ENCODE measurements around the gene CABP7.

The CABP7 gene

DNA sequence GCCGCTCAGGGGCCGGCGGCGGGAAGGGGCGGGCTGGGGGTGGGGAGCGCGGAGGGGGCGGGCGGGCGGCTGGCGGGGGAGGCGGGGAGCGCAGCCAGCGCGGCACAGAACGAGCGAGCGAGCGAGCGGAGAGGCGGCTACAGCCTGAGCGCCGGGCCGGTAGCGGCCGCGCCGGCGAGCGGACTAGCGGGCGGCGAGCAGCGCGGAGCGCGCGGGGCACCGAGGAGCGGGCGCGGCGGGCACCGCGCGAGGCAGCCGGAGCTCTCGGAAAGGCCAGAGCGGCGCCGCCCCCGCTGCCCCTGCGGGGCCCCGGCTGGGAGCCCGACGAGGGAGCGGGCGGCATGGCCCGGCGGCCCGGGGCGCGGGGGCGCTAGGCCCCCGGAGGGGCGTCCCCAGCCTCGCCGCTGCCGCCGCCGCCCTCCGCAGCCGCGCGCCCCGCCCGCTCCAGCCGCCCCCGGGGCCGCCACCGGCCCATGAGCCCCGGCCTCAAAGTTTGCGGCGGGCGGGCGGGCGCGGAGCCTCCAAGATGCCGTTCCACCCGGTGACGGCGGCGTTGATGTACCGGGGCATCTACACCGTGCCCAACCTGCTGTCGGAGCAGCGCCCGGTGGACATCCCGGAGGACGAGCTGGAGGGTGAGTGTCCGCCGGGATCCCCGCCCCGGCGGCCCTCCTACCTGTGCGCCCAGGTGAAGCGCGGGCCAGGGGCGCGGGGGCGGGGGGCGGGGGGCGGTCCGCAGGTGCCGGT, at the start of gene CABP7:
Gene CABP7, plus strand, starts transcription at position 105 of the 747 bp plus-strand sequence. Its CDS starts 422 bp downstream, at position 527.
- Histone ChIP-seq H3K27ac (ENCODE audit: low read length) (no peak within 1 kb of the TSS), H3K4me3 (ENCODE audit: low read depth in 1 of 2, low read length in 2 of 2) (no peak within 1 kb of the TSS)

DNA sequence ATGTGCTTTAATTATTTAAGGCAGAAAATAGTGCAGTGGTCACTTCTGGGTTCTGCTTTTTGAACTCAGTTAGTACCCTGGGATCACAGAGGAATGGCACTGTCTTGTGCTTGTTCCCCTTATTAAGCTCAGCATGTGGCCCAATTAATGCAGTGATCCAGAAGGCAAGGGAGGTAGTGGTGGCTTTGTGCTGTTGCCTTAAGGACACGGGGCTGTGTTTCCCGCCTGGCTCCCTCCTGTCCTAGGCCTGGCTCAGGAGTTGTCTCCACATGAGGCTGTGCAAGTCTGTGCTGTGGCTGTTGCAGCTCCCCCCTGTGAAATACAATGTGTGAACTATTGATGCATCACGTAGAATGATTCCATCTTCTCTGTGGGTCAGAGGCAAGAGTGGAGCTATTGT, 49.2 kb upstream of the CABP7 start:
- no peak for TF ChIP-seq EZH2 (IDR thresholded peaks at IDR 0.05; ENCODE audit: borderline replicate concordance, low read depth, low read length, severe bottlenecking)
- TF ChIP-seq, protein P1, sequence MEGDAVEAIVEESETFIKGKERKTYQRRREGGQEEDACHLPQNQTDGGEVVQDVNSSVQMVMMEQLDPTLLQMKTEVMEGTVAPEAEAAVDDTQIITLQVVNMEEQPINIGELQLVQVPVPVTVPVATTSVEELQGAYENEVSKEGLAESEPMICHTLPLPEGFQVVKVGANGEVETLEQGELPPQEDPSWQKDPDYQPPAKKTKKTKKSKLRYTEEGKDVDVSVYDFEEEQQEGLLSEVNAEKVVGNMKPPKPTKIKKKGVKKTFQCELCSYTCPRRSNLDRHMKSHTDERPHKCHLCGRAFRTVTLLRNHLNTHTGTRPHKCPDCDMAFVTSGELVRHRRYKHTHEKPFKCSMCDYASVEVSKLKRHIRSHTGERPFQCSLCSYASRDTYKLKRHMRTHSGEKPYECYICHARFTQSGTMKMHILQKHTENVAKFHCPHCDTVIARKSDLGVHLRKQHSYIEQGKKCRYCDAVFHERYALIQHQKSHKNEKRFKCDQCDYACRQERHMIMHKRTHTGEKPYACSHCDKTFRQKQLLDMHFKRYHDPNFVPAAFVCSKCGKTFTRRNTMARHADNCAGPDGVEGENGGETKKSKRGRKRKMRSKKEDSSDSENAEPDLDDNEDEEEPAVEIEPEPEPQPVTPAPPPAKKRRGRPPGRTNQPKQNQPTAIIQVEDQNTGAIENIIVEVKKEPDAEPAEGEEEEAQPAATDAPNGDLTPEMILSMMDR (IDR thresholded peaks at IDR 0.05; ENCODE audit: borderline replicate concordance, extremely low read depth, low read length, poor library complexity, severe bottlenecking) = no peak
- Histone ChIP-seq H3K4me3 (ENCODE audit: low read depth in 1 of 2, low read length in 2 of 2) (no peak overlapping the region), H3K79me2 (ENCODE audit: insufficient read depth, low read length) (no peaks in the 10 kb centered on the region), H3K27ac (ENCODE audit: low read length) (no peak overlapping the region), H4K20me1 (ENCODE audit: insufficient read depth, low read length) (no peaks in the 10 kb centered on the region), H3K4me1 (ENCODE audit: insufficient read depth, low read length) (no peaks in the 10 kb centered on the region), H2AFZ (ENCODE audit: low read depth, low read length) (no peak overlapping the region), H3K27me3 (ENCODE audit: insufficient read depth, low read length, poor library complexity) (no peaks in the 10 kb centered on the region), H3K9me3 (ENCODE audit: insufficient read depth, low read length, severe bottlenecking) (no peaks in the 10 kb centered on the region), H3K36me3 (ENCODE audit: insufficient read depth, low read length) (peaks cover 81% of the 10 kb centered on the region), H3K9ac (ENCODE audit: low read depth, low read length) (no peak overlapping the region), H3K4me2 (ENCODE audit: insufficient read depth, low read length) (no peak overlapping the region)
- DNase-seq (no peak), ATAC-seq (ENCODE audit: insufficient read depth, low read depth) (no peak)

More for the DNA sequence above, at the start of gene CABP7:
- Histone ChIP-seq H3K9ac (ENCODE audit: low read depth, low read length) (no peak within 1 kb of the TSS), H3K27me3 (ENCODE audit: insufficient read depth, low read length, poor library complexity) (no peaks in the 10 kb centered on the region), H3K9me3 (ENCODE audit: insufficient read depth, low read length, severe bottlenecking) (no peaks in the 10 kb centered on the region), H4K20me1 (ENCODE audit: insufficient read depth, low read length) (peaks cover 18% of the 10 kb centered on the region), H3K79me2 (ENCODE audit: insufficient read depth, low read length) (no peaks in the 10 kb centered on the region), H3K4me1 (ENCODE audit: insufficient read depth, low read length) (no peaks in the 10 kb centered on the region), H3K4me2 (ENCODE audit: insufficient read depth, low read length) (no peak within 1 kb of the TSS), H2AFZ (ENCODE audit: low read depth, low read length) (no peak within 1 kb of the TSS), H3K36me3 (ENCODE audit: insufficient read depth, low read length) (no peaks in the 10 kb centered on the region)
- TF ChIP-seq EZH2 (IDR thresholded peaks at IDR 0.05; ENCODE audit: borderline replicate concordance, low read depth, low read length, severe bottlenecking) = no peak
- TF ChIP-seq, protein P1 (IDR thresholded peaks at IDR 0.05; ENCODE audit: borderline replicate concordance, extremely low read depth, low read length, poor library complexity, severe bottlenecking) = no peak
- DNase-seq = no peak
- ATAC-seq (ENCODE audit: insufficient read depth, low read depth) = no peak

GRCh38 chr22:29673361-29674066, 46.3 kb upstream of the CABP7 start:
- H3K36me3 ChIP-seq (ENCODE audit: insufficient read depth, low read length) = peaks cover 89% of the 10 kb centered on the region
- H3K79me2 ChIP-seq (ENCODE audit: insufficient read depth, low read length) = no peaks in the 10 kb centered on the region
- no peak overlapping the region for H3K27ac ChIP-seq (ENCODE audit: low read length)
- H3K4me2 ChIP-seq (ENCODE audit: insufficient read depth, low read length) = no peak overlapping the region
- no peak overlapping the region for H3K9ac ChIP-seq (ENCODE audit: low read depth, low read length)
- TF ChIP-seq EZH2 (IDR thresholded peaks at IDR 0.05; ENCODE audit: borderline replicate concordance, low read depth, low read length, severe bottlenecking) = no peak
- TF ChIP-seq, protein P1 (IDR thresholded peaks at IDR 0.05; ENCODE audit: borderline replicate concordance, extremely low read depth, low read length, poor library complexity, severe bottlenecking) = no peak
- H2AFZ ChIP-seq (ENCODE audit: low read depth, low read length) = no peak overlapping the region
- no peak for DNase-seq
- H3K9me3 ChIP-seq (ENCODE audit: insufficient read depth, low read length, severe bottlenecking) = no peaks in the 10 kb centered on the region
- no peak overlapping the region for H3K4me3 ChIP-seq (ENCODE audit: low read depth in 1 of 2, low read length in 2 of 2)
- H4K20me1 ChIP-seq (ENCODE audit: insufficient read depth, low read length) = no peaks in the 10 kb centered on the region
- ATAC-seq (ENCODE audit: insufficient read depth, low read depth) = no peak
- no peaks in the 10 kb centered on the region for H3K4me1 ChIP-seq (ENCODE audit: insufficient read depth, low read length)
- no peaks in the 10 kb centered on the region for H3K27me3 ChIP-seq (ENCODE audit: insufficient read depth, low read length, poor library complexity)
